Smooth muscle cell (in vitro differentiated cells): Measurements from ENCODE around the gene CLEC2L. TPM values are rescaled to one million over a fixed set of nuclear protein-coding genes. Genes with fewer than 3 reads are reported as not detected.

Experiments
- DNase-seq: peaks from one replicate; lab custom pipeline; 2025; ENCODE audit not compliant: unreplicated experiment; lab: John Stamatoyannopoulos, UW
- H2AFZ ChIP-seq: fragments of 200-600 bp; sonication (generic); 2 replicates; pipeline ENCODE4 v1.6.0; 2016; ENCODE audit warnings: antibody characterized with exemption, low read depth, mild to moderate bottlenecking
- H3F3A ChIP-seq: fragments of 200-600 bp; sonication (generic); 2 replicates; pipeline ENCODE4 v1.6.0; 2017; ENCODE audit warnings: antibody characterized with exemption, low read depth
- H3K27ac ChIP-seq: fragments of 200-600 bp; sonication (generic); 2 replicates; pipeline ENCODE4 v1.5.1; 2016; ENCODE audit warnings: low read depth, mild to moderate bottlenecking
- H3K27me3 ChIP-seq: fragments of 200-600 bp; sonication (generic); 2 replicates; pipeline ENCODE4 v1.6.1; 2016; ENCODE audit warnings: low read depth, mild to moderate bottlenecking
- H3K36me3 ChIP-seq: fragments of 200-600 bp; sonication (generic); 2 replicates; pipeline ENCODE4 v1.5.1; 2016; ENCODE audit warnings: low read depth
- H3K4me1 ChIP-seq: fragments of 200-600 bp; sonication (generic); 2 replicates; pipeline ENCODE4 v1.5.1; 2016; ENCODE audit warnings: low read depth
- H3K4me2 ChIP-seq: fragments of 200-600 bp; sonication (generic); 2 replicates; pipeline ENCODE4 v1.6.0; 2016; ENCODE audit warnings: mild to moderate bottlenecking
- H3K4me3 ChIP-seq: fragments of 200-600 bp; sonication (generic); 2 replicates; pipeline ENCODE4 v1.5.1; 2016; ENCODE audit warnings: mild to moderate bottlenecking
- H3K79me2 ChIP-seq: fragments of 200-600 bp; sonication (generic); 2 replicates; pipeline ENCODE4 v1.6.0; 2016; ENCODE audit warnings: low read depth, mild to moderate bottlenecking
- H3K9ac ChIP-seq: fragments of 200-600 bp; sonication (generic); 2 replicates; pipeline ENCODE4 v1.6.0; 2016; ENCODE audit warnings: low read depth
- H3K9me3 ChIP-seq: fragments of 200-600 bp; sonication (generic); replicated peaks from 2 replicates; pipeline ENCODE4 v1.5.1; 2016; ENCODE audit warnings: low read depth
- H4K20me1 ChIP-seq: fragments of 200-600 bp; sonication (generic); 2 replicates; pipeline ENCODE4 v1.6.0; 2016; ENCODE audit warnings: low read depth
- WGBS: methylation state at CpG from one replicate; pipeline ENCODE4 v1.1.7; 2016; ENCODE audit warnings: low lambda C conversion rate; 5-methylcytosine and 5-hydroxymethylcytosine counted together
- polyA plus RNA-seq: library from polyadenylated mRNA; unstranded; fragments of >200 nt; fragmentation: Nextera tagmentation; extraction: Ambion mirVana; gene quantifications from 2 replicates; pipeline ENCODE4 v1.2.1, GENCODE V29; 2016
- total RNA-seq: library from RNA; depleted of rRNA; stranded (reverse); fragments of >200 nt; gene quantifications from 2 replicates; pipeline ENCODE4 v1.2.3, GENCODE V29; 2014
- TF ChIP-seq, protein P1 (sequence below): fragments of 200-600 bp; sonication (generic); IDR thresholded peaks from 2 replicates; pipeline ENCODE4 v1.5.1; 2017; ENCODE audit warnings: borderline replicate concordance, mild to moderate bottlenecking, antibody characterized with exemption; ENCODE audit not compliant: insufficient read depth, poor library complexity, severe bottlenecking

CLEC2L gene
- total and polyA plus RNA-seq, 2 experiments from 2014 or later: not detected

DNA sequence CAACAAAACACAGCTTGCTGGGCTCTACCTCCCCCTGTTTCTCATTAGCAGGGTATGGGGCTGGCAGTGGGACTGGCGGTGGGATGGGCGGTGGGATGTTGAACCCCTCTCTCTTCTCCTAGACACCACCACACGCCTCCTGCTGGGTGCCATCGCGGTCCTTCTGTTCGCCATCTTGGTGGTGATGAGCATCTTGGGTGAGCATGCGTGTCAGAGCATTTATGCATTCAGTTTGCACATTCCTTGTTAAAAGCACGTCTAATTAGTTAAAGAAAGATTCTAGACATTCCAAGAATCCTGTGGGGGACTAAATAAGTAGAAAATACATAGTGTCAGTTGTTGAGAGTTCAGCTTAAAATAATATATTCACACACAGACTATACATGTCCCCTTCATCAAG, 12.7 kb downstream of the CLEC2L start:
- Histone ChIP-seq H3K4me3 (no peak overlapping the region), H3K27ac (no peak overlapping the region), H2AFZ (no peak overlapping the region), H3K9me3 (no peaks in the 10 kb centered on the region), H3K9ac (no peak overlapping the region), H3K36me3 (no peaks in the 10 kb centered on the region), H3K79me2 (no peaks in the 10 kb centered on the region), H3F3A (no peaks in the 10 kb centered on the region), H3K4me2 (no peak overlapping the region), H4K20me1 (no peaks in the 10 kb centered on the region), H3K27me3 (no peaks in the 10 kb centered on the region), H3K4me1 (no peaks in the 10 kb centered on the region)
- 98% methylated on average over 8 of the region's 8 CpGs for WGBS
- DNase-seq: no peak
- TF ChIP-seq, protein P1, sequence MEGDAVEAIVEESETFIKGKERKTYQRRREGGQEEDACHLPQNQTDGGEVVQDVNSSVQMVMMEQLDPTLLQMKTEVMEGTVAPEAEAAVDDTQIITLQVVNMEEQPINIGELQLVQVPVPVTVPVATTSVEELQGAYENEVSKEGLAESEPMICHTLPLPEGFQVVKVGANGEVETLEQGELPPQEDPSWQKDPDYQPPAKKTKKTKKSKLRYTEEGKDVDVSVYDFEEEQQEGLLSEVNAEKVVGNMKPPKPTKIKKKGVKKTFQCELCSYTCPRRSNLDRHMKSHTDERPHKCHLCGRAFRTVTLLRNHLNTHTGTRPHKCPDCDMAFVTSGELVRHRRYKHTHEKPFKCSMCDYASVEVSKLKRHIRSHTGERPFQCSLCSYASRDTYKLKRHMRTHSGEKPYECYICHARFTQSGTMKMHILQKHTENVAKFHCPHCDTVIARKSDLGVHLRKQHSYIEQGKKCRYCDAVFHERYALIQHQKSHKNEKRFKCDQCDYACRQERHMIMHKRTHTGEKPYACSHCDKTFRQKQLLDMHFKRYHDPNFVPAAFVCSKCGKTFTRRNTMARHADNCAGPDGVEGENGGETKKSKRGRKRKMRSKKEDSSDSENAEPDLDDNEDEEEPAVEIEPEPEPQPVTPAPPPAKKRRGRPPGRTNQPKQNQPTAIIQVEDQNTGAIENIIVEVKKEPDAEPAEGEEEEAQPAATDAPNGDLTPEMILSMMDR: no peak

DNA sequence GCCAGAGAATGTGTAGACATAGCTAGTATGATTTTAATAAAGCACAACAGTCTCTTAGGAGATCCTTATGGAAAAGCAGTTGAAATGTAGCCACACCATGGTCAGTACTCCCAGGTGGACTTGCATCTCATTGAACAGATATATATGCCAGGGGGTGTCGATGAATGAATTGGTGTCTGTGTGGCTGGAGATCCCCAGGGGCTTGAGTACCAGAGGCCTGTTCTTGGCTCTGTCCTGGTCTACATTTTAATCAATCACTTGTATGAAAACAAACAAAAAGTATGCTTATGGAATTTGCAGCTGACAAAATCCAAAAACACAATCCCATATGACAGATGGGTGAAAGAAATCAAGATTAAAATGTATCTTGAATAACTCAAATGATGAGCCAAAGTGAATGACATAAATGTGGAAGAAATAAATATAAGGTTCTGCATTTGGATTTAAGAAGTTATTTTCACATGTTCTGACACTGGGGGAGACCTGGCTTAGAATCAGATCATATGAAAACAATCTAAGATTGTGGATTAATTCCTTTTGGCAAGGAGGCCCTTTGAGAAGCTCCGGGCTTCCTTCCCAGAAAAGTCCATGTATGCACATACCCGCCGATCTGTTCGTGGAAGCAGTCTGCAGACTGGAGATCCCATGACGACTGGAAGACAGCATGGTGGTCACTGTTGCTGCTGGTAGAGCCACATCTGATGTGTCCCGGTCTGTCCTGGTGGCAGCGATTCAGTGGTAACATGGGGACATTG, 15.6 kb downstream of the CLEC2L start:
- Histone ChIP-seq H3K27ac (no peak overlapping the region), H3F3A (no peaks in the 10 kb centered on the region), H3K4me2 (no peak overlapping the region), H3K9me3 (no peaks in the 10 kb centered on the region), H3K79me2 (no peaks in the 10 kb centered on the region), H2AFZ (no peak overlapping the region), H3K36me3 (no peaks in the 10 kb centered on the region), H3K4me1 (peaks cover 5% of the 10 kb centered on the region), H3K27me3 (peaks cover 3% of the 10 kb centered on the region), H3K4me3 (no peak overlapping the region), H4K20me1 (no peaks in the 10 kb centered on the region), H3K9ac (no peak overlapping the region)
- DNase-seq: no peak
- TF ChIP-seq, protein P1: no peak
- WGBS: 94% methylated on average over 8 of the region's 8 CpGs

DNA sequence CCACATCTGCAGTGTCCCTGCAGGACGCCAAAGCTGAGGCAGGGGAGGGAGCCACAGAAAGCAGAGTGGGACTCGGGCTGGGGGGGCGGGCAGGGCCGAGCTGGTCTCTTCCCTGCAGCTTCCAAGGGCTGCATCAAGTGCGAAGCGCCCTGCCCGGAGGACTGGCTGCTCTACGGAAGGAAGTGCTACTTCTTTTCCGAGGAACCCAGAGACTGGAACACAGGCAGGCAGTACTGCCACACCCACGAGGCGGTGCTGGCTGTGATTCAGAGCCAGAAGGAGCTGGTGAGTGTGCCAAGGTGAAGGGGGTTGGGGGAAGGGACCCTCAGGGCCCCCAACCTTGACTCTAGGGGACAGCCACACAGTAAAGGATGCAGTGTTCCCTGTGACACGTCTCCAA, 16.7 kb downstream of the CLEC2L start:
- no peaks in the 10 kb centered on the region for H4K20me1 ChIP-seq
- H3K9ac ChIP-seq: no peak overlapping the region
- H3K36me3 ChIP-seq: no peaks in the 10 kb centered on the region
- H3K4me2 ChIP-seq: no peak overlapping the region
- H3F3A ChIP-seq: no peaks in the 10 kb centered on the region
- H3K27me3 ChIP-seq: peaks cover 3% of the 10 kb centered on the region
- no peak for DNase-seq
- no peak overlapping the region for H3K4me3 ChIP-seq
- WGBS: 76% methylated on average over 12 of the region's 12 CpGs
- TF ChIP-seq, protein P1: no peak
- no peak overlapping the region for H3K27ac ChIP-seq
- H3K9me3 ChIP-seq: no peaks in the 10 kb centered on the region
- H2AFZ ChIP-seq: no peak overlapping the region
- peaks cover 5% of the 10 kb centered on the region for H3K4me1 ChIP-seq
- no peaks in the 10 kb centered on the region for H3K79me2 ChIP-seq

DNA sequence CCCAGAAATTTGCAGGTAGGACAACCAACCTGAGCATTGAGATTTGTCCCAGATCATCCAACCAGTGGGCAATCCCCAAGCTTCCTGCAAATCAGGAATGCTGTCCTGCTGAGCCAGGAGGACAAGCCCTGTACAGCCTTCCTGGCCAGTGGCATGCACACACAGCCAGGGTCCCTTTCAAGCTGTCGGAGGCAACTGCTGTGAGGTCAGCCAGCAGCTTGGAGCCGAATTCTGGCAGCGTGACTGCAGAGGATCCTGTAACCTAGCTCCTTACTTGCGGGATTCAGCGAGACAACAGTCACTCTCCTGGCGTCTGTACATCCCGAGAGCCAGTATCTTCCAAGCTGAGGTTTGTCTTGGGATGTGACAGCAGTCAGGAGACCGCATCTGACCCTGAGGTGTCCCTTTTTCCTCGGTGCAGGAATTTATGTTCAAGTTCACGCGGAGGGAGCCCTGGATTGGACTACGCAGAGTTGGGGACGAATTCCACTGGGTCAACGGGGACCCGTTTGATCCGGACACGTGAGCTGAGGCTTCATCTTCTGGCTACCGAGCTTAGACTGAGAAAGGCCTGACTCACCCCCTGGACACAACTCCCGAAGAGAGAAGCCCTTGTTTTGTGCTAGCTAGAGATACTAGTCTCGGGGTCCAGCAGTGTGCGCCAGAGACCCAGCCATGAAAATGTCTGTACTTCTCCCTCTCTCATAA, 18.3 kb downstream of the CLEC2L start:
- no peak overlapping the region for H3K27ac ChIP-seq
- no peaks in the 10 kb centered on the region for H3F3A ChIP-seq
- no peak overlapping the region for H2AFZ ChIP-seq
- no peaks in the 10 kb centered on the region for H4K20me1 ChIP-seq
- no peak overlapping the region for H3K4me2 ChIP-seq
- DNase-seq: no peak
- H3K9me3 ChIP-seq: no peaks in the 10 kb centered on the region
- TF ChIP-seq, protein P1: no peak
- H3K79me2 ChIP-seq: no peaks in the 10 kb centered on the region
- H3K4me3 ChIP-seq: no peak overlapping the region
- no peak overlapping the region for H3K9ac ChIP-seq
- H3K4me1 ChIP-seq: peaks cover 5% of the 10 kb centered on the region
- peaks cover 3% of the 10 kb centered on the region for H3K27me3 ChIP-seq
- H3K36me3 ChIP-seq: no peaks in the 10 kb centered on the region
- 83% methylated on average over 21 of the region's 21 CpGs for WGBS
